ENCODE data around the gene IRX1.

The IRX1 gene

DNA sequence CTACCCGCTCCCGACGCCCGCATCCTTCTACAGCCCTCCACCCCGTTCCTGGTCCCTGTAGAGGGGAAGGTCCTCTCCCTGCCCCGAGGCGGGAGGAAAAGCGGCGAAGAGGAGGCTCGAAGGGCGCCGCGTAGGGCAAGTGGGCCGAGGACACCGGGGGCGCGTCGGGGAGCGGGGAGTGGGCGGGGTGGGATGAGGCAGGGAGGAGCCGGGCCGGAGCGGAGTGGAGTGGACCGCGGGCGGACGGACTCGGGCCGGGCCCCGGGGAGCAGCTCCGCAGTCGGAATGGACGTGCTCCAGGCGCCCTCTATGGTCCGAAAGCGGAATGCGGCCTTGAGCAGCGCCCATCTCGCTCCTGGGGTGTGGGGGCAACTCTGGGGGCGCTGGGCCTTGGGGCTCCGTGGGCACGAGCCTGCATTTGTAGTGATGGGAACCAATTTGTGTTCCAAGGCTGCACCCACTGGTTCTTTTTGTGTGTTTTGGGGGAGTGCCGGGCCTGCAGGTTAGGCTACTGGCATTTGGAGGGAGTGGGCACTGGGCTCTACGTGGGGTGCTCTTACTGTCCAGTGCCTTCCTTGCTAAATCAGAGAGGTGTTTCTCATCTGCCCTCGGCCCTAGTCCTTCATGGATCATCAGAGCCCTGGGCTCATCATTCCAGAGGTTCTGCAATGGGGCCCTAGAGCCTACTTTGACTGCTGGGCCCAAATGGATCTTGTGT is 7.3 kb downstream of the IRX1 start:
- TF ChIP-seq POLR2A (IDR thresholded peaks at IDR 0.05; ENCODE audit: extremely low read depth, insufficient read length): no peak
- TF ChIP-seq, protein P1, sequence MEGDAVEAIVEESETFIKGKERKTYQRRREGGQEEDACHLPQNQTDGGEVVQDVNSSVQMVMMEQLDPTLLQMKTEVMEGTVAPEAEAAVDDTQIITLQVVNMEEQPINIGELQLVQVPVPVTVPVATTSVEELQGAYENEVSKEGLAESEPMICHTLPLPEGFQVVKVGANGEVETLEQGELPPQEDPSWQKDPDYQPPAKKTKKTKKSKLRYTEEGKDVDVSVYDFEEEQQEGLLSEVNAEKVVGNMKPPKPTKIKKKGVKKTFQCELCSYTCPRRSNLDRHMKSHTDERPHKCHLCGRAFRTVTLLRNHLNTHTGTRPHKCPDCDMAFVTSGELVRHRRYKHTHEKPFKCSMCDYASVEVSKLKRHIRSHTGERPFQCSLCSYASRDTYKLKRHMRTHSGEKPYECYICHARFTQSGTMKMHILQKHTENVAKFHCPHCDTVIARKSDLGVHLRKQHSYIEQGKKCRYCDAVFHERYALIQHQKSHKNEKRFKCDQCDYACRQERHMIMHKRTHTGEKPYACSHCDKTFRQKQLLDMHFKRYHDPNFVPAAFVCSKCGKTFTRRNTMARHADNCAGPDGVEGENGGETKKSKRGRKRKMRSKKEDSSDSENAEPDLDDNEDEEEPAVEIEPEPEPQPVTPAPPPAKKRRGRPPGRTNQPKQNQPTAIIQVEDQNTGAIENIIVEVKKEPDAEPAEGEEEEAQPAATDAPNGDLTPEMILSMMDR (IDR thresholded peaks at IDR 0.05; ENCODE audit: low read depth, low read length): peak; percentile 16
- H3K4me3 ChIP-seq (ENCODE audit: low read depth, low read length): no peak overlapping the region
- no peak for DNase-seq (ENCODE audit: low read depth)

DNA sequence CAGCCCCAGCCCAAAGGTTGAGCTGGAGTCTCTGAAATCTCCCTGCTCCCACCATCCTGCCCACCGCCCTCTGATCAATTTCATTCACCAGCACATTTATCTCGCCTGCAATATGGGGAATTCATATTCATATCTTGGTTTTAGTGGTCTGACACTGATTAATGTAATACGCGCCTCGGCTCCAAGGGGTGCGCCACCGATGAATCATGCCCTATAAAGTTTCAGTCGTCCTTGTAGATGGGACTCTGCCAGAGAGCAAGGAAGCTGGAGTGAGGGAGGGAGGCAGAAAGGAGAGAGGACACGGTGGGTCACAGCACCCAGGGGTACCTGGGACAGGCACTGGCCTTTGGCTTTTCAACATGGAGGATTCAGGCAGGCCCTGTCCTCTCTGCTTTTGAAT is 8.9 kb downstream of the IRX1 start:
- H3K4me3 ChIP-seq (ENCODE audit: low read depth, low read length): no peak overlapping the region
- TF ChIP-seq, protein P1 (IDR thresholded peaks at IDR 0.05; ENCODE audit: low read depth, low read length): no peak
- no peak for TF ChIP-seq MYC (IDR thresholded peaks at IDR 0.05; ENCODE audit: low read depth, low read length)
- TF ChIP-seq, protein P2, sequence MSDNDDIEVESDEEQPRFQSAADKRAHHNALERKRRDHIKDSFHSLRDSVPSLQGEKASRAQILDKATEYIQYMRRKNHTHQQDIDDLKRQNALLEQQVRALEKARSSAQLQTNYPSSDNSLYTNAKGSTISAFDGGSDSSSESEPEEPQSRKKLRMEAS (IDR thresholded peaks at IDR 0.05; ENCODE audit: low read depth, low read length): no peak
- TF ChIP-seq POLR2A (IDR thresholded peaks at IDR 0.05; ENCODE audit: extremely low read depth, insufficient read length): no peak
- DNase-seq (ENCODE audit: low read depth): no peak

DNA sequence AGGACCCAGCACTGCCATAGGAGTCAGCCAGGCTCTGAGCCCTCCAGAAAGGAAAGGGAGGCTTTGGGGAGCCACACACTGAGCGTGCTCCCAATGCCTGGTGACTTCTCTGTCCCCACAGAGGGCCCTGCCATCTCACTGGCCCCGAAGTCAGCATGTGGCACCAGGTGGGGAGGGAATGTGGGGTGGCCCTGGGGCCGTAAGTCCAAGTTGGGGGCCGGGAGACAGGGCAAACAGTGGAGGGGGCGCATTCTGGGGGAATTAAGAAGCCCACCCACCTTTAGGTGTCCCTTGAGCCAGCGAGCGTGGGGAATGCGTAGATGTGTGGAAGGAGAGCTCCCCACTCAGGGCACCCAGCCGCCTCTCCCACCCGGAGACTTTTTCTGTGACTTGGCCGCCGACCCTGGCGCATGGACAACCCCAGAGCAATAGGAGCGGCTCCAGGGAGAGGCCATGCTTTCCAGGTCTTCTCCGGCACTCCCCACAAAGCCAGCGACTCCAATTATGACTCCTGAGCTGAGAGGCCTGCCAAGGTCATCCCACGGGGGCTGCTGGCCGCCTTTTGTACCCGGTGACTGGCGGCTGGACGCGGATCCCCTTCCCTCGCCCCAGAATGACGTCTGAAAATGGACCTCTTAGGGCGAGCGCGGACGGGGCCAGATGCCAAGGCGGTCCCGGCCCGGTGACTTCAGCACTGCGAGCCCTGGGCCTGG is 9.8 kb downstream of the IRX1 start:
- TF ChIP-seq, protein P1 (IDR thresholded peaks at IDR 0.05; ENCODE audit: low read depth, low read length): no peak
- TF ChIP-seq MYC (IDR thresholded peaks at IDR 0.05; ENCODE audit: low read depth, low read length): no peak
- TF ChIP-seq POLR2A (IDR thresholded peaks at IDR 0.05; ENCODE audit: extremely low read depth, insufficient read length): no peak
- TF ChIP-seq, protein P2 (IDR thresholded peaks at IDR 0.05; ENCODE audit: low read depth, low read length): no peak
- no peak for DNase-seq (ENCODE audit: low read depth)
- H3K4me3 ChIP-seq (ENCODE audit: low read depth, low read length): no peak overlapping the region

DNA sequence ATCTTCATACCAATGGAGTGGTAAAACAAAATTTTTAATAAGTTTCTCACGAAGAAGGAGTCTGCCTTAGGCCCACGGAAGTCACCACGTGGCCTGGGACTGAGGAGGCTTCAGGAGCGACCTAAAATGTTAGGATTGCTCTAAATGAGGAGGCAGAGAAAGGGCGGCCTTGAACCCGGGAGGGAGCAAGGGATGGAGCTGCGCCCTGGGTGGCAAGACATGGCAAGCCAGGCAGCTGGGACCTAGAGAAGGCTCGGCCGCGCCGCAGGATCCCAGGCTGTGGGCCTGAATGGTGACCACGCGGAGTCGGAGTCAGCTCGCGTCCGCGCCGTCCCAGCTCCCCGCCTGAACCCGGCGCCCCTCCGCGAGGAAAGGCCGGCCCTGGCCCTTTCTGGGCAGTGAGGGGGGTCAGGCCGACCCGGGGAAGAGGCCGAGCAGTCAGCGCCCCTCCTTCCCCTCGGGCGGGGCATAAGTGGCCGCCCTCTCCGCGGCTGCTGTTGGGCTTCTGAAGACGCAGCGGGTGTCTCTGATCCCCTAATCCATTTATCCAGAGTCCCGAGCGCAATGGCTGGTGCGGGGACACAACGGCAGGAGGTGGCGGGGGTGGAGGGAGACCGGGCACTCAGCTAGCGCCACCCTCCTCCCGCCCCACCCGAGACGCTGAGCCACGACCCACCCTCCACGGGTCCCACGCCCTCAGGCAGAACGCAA is 10.6 kb downstream of the IRX1 start:
- no peak for DNase-seq (ENCODE audit: low read depth)
- TF ChIP-seq, protein P1 (IDR thresholded peaks at IDR 0.05; ENCODE audit: low read depth, low read length): no peak
- TF ChIP-seq MYC (IDR thresholded peaks at IDR 0.05; ENCODE audit: low read depth, low read length) (no peak), POLR2A (IDR thresholded peaks at IDR 0.05; ENCODE audit: extremely low read depth, insufficient read length) (no peak)
- TF ChIP-seq, protein P2 (IDR thresholded peaks at IDR 0.05; ENCODE audit: low read depth, low read length): no peak

DNA sequence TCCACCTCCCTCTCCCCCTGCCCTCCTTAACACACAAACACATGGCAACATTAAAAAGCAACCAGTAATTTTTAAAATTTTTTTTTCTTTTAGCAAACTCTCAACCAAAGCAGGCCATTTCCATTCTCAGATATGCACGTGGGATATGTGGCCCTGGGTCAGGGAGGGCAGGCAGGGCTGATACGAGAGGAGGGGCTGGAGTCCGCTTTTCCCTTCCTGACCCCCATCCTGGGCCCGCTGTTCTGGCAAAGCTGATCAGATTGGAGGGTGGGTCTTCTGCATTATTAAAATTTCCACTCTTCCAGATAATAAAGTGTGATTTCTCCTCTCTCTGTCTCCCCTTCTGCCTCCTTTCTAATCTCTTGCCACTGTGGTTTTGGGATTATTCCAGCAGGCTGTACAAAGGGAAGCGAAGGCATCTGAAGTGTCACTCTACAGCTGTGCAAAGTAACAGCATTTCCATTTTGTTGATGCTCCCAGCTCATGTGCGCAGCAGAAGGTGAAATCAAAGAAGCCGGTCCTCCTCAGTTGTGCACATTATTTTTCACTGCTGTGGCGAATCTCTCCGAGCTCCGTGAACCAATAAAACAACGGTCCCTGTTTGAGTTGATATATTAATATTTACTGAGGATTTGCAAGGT is 12.0 kb downstream of the IRX1 start:
- TF ChIP-seq, protein P2 (IDR thresholded peaks at IDR 0.05; ENCODE audit: low read depth, low read length): no peak
- no peak for TF ChIP-seq POLR2A (IDR thresholded peaks at IDR 0.05; ENCODE audit: extremely low read depth, insufficient read length)
- TF ChIP-seq, protein P1 (IDR thresholded peaks at IDR 0.05; ENCODE audit: low read depth, low read length): no peak
- TF ChIP-seq MYC (IDR thresholded peaks at IDR 0.05; ENCODE audit: low read depth, low read length): no peak
- no peak overlapping the region for H3K4me3 ChIP-seq (ENCODE audit: low read depth, low read length)
- DNase-seq (ENCODE audit: low read depth): no peak

More for the DNA sequence above, 10.6 kb downstream of the IRX1 start:
- H3K4me3 ChIP-seq (ENCODE audit: low read depth, low read length): no peak overlapping the region
